Common myeloid progenitor, CD34-positive (primary cell): ENCODE data around the gene CNP.

Experiments used
- CTCF ChIA-PET: fragments of 350-600 bp; sonication (Branson Sonifier 250); formaldehyde crosslinking; loops from one replicate; lab custom pipeline; 2021; ENCODE audit warnings: antibody characterized with exemption; lab: Charles Lee
- POLR2A ChIA-PET: fragments of 350-600 bp; sonication (Branson Sonifier 250); formaldehyde crosslinking; loops from one replicate; lab custom pipeline; 2021; ENCODE audit warnings: antibody characterized with exemption; lab: Charles Lee
- DNase-seq, 3 donors: peaks; one replicate each; pipeline versions ENCODE4 v3.0.0 to v3.0.0-alpha.2; 2013
- H3K27ac ChIP-seq, 2 experiments: 1 replicate in 1 of 2; 2 replicates in 1 of 2; pipeline ENCODE4 v1.7.0; 2013; ENCODE audit warnings: inconsistent platforms in 2 of 2, low read length in 2 of 2, mild to moderate bottlenecking in 2 of 2, low read depth in 1 of 2, moderate library complexity in 1 of 2; ENCODE audit not compliant: severe bottlenecking in 2 of 2, insufficient read depth in 1 of 2, poor library complexity in 1 of 2
- H3K27me3 ChIP-seq, 5 experiments: replicated peaks in 2 of 5; 1 replicate in 3 of 5; 2 replicates in 2 of 5; pipeline versions ENCODE4 v1.6.1 to v1.7.0; 2013; ENCODE audit warnings: low read length in 4 of 5, mild to moderate bottlenecking in 2 of 5, moderate library complexity in 2 of 5, inconsistent platforms in 1 of 5; ENCODE audit not compliant: insufficient read depth in 5 of 5, control insufficient read depth in 4 of 5
- H3K36me3 ChIP-seq, 4 experiments: 1 replicate in 2 of 4; 2 replicates in 2 of 4; pipeline versions ENCODE4 v1.6.1 to v1.7.0; 2013; ENCODE audit warnings: low read length in 3 of 4, control low read depth in 1 of 4, mild to moderate bottlenecking in 1 of 4; ENCODE audit not compliant: control insufficient read depth in 4 of 4, insufficient read depth in 4 of 4
- H3K4me1 ChIP-seq, 4 experiments: 1 replicate in 3 of 4; 2 replicates in 1 of 4; pipeline versions ENCODE4 v1.6.1 to v1.7.1; 2013; ENCODE audit warnings: low read length in 3 of 4, mild to moderate bottlenecking in 3 of 4, control low read depth in 1 of 4, inconsistent platforms in 1 of 4, moderate library complexity in 1 of 4; ENCODE audit not compliant: control insufficient read depth in 4 of 4, insufficient read depth in 4 of 4; ENCODE audit errors: control extremely low read depth in 1 of 4
- H3K4me3 ChIP-seq, 7 experiments: 1 replicate in 4 of 7; 2 replicates in 3 of 7; pipeline versions ENCODE4 v1.5.1 to v1.7.0; 2013; ENCODE audit warnings: mild to moderate bottlenecking in 7 of 7, low read length in 6 of 7, moderate library complexity in 6 of 7, inconsistent platforms in 2 of 7, low read depth in 2 of 7, control low read depth in 1 of 7; ENCODE audit not compliant: insufficient read depth in 4 of 7, control insufficient read depth in 1 of 7; ENCODE audit errors: extremely low read depth in 1 of 7
- H3K9me3 ChIP-seq, 5 experiments: 1 replicate in 4 of 5; 2 replicates in 1 of 5; pipeline versions ENCODE4 v1.6.1 to v1.7.1; 2013; ENCODE audit warnings: low read length in 4 of 5, mild to moderate bottlenecking in 2 of 5, inconsistent platforms in 1 of 5, low read depth in 1 of 5, moderate library complexity in 1 of 5; ENCODE audit not compliant: control insufficient read depth in 4 of 5, insufficient read depth in 2 of 5; ENCODE audit errors: control extremely low read depth in 1 of 5
- WGBS: methylation state at CpG from one replicate; pipeline ENCODE4 v1.1.5; 2013; ENCODE audit not compliant: insufficient coverage; 5-methylcytosine and 5-hydroxymethylcytosine counted together

Gene CNP

DNA sequence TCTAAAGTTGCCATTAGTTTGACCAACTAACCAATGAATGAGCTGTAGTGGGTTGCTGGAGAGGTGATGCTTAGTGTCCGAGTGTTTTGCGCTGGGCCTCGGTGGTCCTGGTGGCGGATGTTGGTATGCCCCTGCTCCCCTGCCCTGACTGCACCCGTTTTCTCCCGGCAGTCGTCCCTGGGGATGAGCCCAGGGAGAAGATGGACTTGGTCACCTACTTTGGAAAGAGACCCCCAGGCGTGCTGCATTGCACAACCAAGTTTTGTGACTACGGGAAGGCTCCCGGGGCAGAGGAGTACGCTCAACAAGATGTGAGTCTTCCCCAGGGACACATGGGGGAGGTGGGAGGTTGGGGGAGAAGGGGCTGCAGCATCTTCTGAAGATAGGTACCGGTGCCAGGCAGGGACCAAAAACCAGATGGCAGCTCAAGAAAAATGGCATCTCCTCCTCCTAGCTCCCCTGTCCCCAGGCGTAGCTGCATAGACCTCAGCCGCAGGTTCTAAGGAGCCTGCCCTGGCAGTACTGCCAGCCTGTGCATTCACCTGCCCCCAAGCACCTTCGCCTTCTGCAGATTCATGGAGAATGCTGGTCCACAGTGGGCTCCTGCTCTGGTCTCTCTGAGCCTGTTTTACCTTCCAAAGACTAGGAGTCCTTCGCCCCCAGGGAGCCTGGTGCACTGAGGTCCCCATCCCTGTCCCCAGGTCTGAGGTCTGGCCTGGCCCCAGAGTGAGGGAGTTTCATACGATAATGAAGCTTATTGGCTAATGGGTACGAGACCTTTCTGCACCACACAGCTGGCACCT lies 5.3 kb downstream of the CNP start:
- H3K36me3 ChIP-seq, result peaks cover 7 to 77% (median 58%) of the 10 kb centered on the region in 4 experiments
- ChIA-PET POLR2A (interaction anchor here (1.0 kb wide), 1 partner anchor 12 kb away, joined by 4 read pairs; no protein-coding TSS in a partner anchor), CTCF (interaction anchor here (0.8 to 1.9 kb wide), 6 partner anchors 8 to 146 kb away, joined by 3 to 6 read pairs (median 4); no protein-coding TSS in a partner anchor)
- no peak overlapping the region for H3K4me3 ChIP-seq
- H3K4me1 ChIP-seq, result peaks cover 0 to 16% (median 11%) of the 10 kb centered on the region in 4 experiments
- H3K27me3 ChIP-seq, result no peaks in the 10 kb centered on the region
- no peaks in the 10 kb centered on the region for H3K9me3 ChIP-seq
- no peak for DNase-seq
- 91% methylated on average over 17 of the region's 18 CpGs for WGBS
- H3K27ac ChIP-seq, result no peak overlapping the region

GRCh38 chr17:41972571-41973407 lies 6.2 kb downstream of the CNP start:
- ChIA-PET POLR2A (interaction anchor here (0.9 to 1.3 kb wide), 3 partner anchors 11 to 107 kb away, joined by 3 to 4 read pairs (median 4); no protein-coding TSS in a partner anchor), CTCF (interaction anchor here (0.8 to 1.9 kb wide), 7 partner anchors 8 to 145 kb away, joined by 3 to 6 read pairs (median 4); no protein-coding TSS in a partner anchor)
- peaks cover 0 to 8% (median 4%) of the 10 kb centered on the region in 4 experiments for H3K4me1 ChIP-seq
- H3K4me3 ChIP-seq, result no peak overlapping the region
- no peaks in the 10 kb centered on the region for H3K9me3 ChIP-seq
- no peak overlapping the region for H3K27ac ChIP-seq
- DNase-seq, result no peak
- WGBS, result 94% methylated on average over 18 of the region's 22 CpGs
- peaks cover 12 to 85% (median 66%) of the 10 kb centered on the region in 4 experiments for H3K36me3 ChIP-seq
- no peaks in the 10 kb centered on the region for H3K27me3 ChIP-seq

GRCh38 chr17:41973408-41973811 lies 6.8 kb downstream of the CNP start:
- no peak for DNase-seq
- POLR2A ChIA-PET, result interaction anchor here (0.9 to 1.3 kb wide), 2 partner anchors 43 to 108 kb away, joined by 3 to 4 read pairs; no protein-coding TSS in a partner anchor
- no peak overlapping the region for H3K4me3 ChIP-seq

GRCh38 chr17:41974031-41974430 lies 7.4 kb downstream of the CNP start:
- Histone ChIP-seq H3K4me3 (no peak overlapping the region), H3K4me1 (peaks cover 0 to 3% (median 0%) of the 10 kb centered on the region in 4 experiments), H3K27ac (no peak overlapping the region), H3K9me3 (no peaks in the 10 kb centered on the region), H3K36me3 (peaks cover 17 to 79% (median 66%) of the 10 kb centered on the region in 4 experiments), H3K27me3 (no peaks in the 10 kb centered on the region)
- DNase-seq, result no peak
- ChIA-PET POLR2A (interaction anchor here (1.3 kb wide), 1 partner anchor 42 kb away, joined by 4 read pairs; no protein-coding TSS in a partner anchor), CTCF (interaction anchor here (1.0 to 1.9 kb wide), 3 partner anchors 10 to 38 kb away, joined by 3 to 6 read pairs (median 5); no protein-coding TSS in a partner anchor)
- 91% methylated on average over 6 of the region's 6 CpGs for WGBS

More at GRCh38 chr17:41973408-41973811, 6.8 kb downstream of the CNP start:
- 95% methylated on average over 18 of the region's 19 CpGs for WGBS
- CTCF ChIA-PET, result interaction anchor here (1.0 to 1.9 kb wide), 5 partner anchors 9 to 144 kb away, joined by 3 to 6 read pairs (median 4); no protein-coding TSS in a partner anchor
- Histone ChIP-seq H3K27me3 (no peaks in the 10 kb centered on the region), H3K36me3 (peaks cover 17 to 86% (median 69%) of the 10 kb centered on the region in 4 experiments), H3K9me3 (no peaks in the 10 kb centered on the region), H3K4me1 (peaks cover 0 to 5% (median 0%) of the 10 kb centered on the region in 4 experiments), H3K27ac (no peak overlapping the region)

- ChIA-PET CTCF (interaction anchor here (1.6 to 1.8 kb wide), 2 partner anchors 9 kb away, joined by 5 to 7 read pairs; no protein-coding TSS in a partner anchor), POLR2A (no interaction called here)
- H3K27ac ChIP-seq, result no peak overlapping the region
- H3K36me3 ChIP-seq, result peaks cover 17 to 79% (median 64%) of the 10 kb centered on the region in 4 experiments
- WGBS, result 100% methylated on average over 3 of the region's 5 CpGs
- H3K4me1 ChIP-seq, result peaks cover 0 to 3% (median 0%) of the 10 kb centered on the region in 4 experiments
- DNase-seq, result no peak
- H3K27me3 ChIP-seq, result no peaks in the 10 kb centered on the region
- H3K4me3 ChIP-seq, result no peak overlapping the region
- no peaks in the 10 kb centered on the region for H3K9me3 ChIP-seq
Observed at GRCh38 chr17:41974658-41975057, 8.1 kb downstream of the CNP start.
